Neuronal stem cell (in vitro differentiated cells): ENCODE data around the gene ABCD1.

Source experiments
- DNase-seq: peaks from one replicate; pipeline ENCODE4 v3.0.0-alpha.2; 2013; ENCODE audit warnings: low spot score
- H2AFZ ChIP-seq: one replicate; pipeline ENCODE4 v1.6.1; 2013; ENCODE audit warnings: mild to moderate bottlenecking, low read length, inconsistent platforms
- H2AK5ac ChIP-seq: 2 replicates; pipeline ENCODE4 v1.6.1; 2013; ENCODE audit warnings: low read depth, mild to moderate bottlenecking, inconsistent platforms, low read length, moderate library complexity, mixed read lengths
- H2BK120ac ChIP-seq: 2 replicates; pipeline ENCODE4 v1.6.1; 2013; ENCODE audit warnings: low read depth, mild to moderate bottlenecking, inconsistent platforms, low read length, moderate library complexity, mixed read lengths
- H2BK12ac ChIP-seq: one replicate; pipeline ENCODE4 v1.6.1; 2013; ENCODE audit warnings: low read length, inconsistent platforms
- H2BK15ac ChIP-seq: 2 replicates; pipeline ENCODE4 v1.6.1; 2013; ENCODE audit warnings: mild to moderate bottlenecking, low read length, inconsistent platforms, mixed read lengths
- H2BK5ac ChIP-seq: one replicate; pipeline ENCODE4 v1.6.1; 2013; ENCODE audit warnings: inconsistent platforms, mild to moderate bottlenecking, low read length, moderate library complexity
- H3K14ac ChIP-seq: one replicate; pipeline ENCODE4 v1.6.1; 2013; ENCODE audit warnings: low read length, inconsistent platforms
- H3K18ac ChIP-seq: 2 replicates; pipeline ENCODE4 v1.6.1; 2013; ENCODE audit warnings: low read length, inconsistent platforms
- H3K23ac ChIP-seq: 2 replicates; pipeline ENCODE4 v1.6.1; 2013; ENCODE audit warnings: low read depth, mild to moderate bottlenecking, mixed read lengths, low read length, inconsistent platforms; ENCODE audit not compliant: poor library complexity
- H3K27ac ChIP-seq: replicated peaks from 3 replicates; pipeline ENCODE4 v1.5.1; 2013; ENCODE audit warnings: low read length, inconsistent platforms
- H3K27me3 ChIP-seq, 3 experiments: 2 replicates each; pipeline ENCODE4 v1.6.1; 2013; ENCODE audit warnings: low read length in 3 of 3, mild to moderate bottlenecking in 2 of 3, inconsistent platforms in 1 of 3, low read depth in 1 of 3, mixed read lengths in 1 of 3, moderate library complexity in 1 of 3; ENCODE audit not compliant: control insufficient read depth in 3 of 3, insufficient read depth in 3 of 3
- H3K36me3 ChIP-seq, 2 donors: replicated peaks in 1 of 2; 2 replicates each; pipeline ENCODE4 v1.6.1; 2013; ENCODE audit warnings: low read length in 2 of 2; ENCODE audit not compliant: control insufficient read depth in 2 of 2, insufficient read depth in 2 of 2
- H3K4ac ChIP-seq: 2 replicates; pipeline ENCODE4 v1.6.1; 2013; ENCODE audit warnings: inconsistent platforms, mild to moderate bottlenecking, low read length, moderate library complexity
- H3K4me1 ChIP-seq, 2 donors: 1 replicate in 1 of 2; 2 replicates in 1 of 2; pipeline ENCODE4 v1.6.1; 2013; ENCODE audit warnings: low read length in 2 of 2, low read depth in 1 of 2; ENCODE audit not compliant: control insufficient read depth in 2 of 2, insufficient read depth in 1 of 2
- H3K4me2 ChIP-seq: one replicate; pipeline ENCODE4 v1.6.1; 2013; ENCODE audit warnings: mild to moderate bottlenecking, low read length, inconsistent platforms; ENCODE audit not compliant: insufficient read depth, poor library complexity, severe bottlenecking
- H3K4me3 ChIP-seq, 2 donors: 2 replicates each; pipeline ENCODE4 v1.5.1; 2013; ENCODE audit warnings: low read length in 2 of 2, mild to moderate bottlenecking in 2 of 2, inconsistent platforms in 1 of 2, moderate library complexity in 1 of 2
- H3K79me1 ChIP-seq: one replicate; pipeline ENCODE4 v1.6.1; 2013; ENCODE audit warnings: low read depth, mild to moderate bottlenecking, inconsistent platforms, low read length, moderate library complexity
- H3K9ac ChIP-seq: one replicate; pipeline ENCODE4 v1.6.1; 2013; ENCODE audit warnings: mild to moderate bottlenecking, low read depth, low read length, inconsistent platforms; ENCODE audit not compliant: poor library complexity
- H3K9me3 ChIP-seq, 2 donors: replicated peaks in 1 of 2; 2 replicates each; pipeline versions ENCODE3 to v1.6.1; 2013; ENCODE audit warnings: low read length in 2 of 2, mild to moderate bottlenecking in 2 of 2, inconsistent platforms in 1 of 2, low read depth in 1 of 2, mixed read lengths in 1 of 2, moderate library complexity in 1 of 2; ENCODE audit not compliant: control insufficient read depth in 2 of 2, insufficient read depth in 1 of 2
- H4K8ac ChIP-seq: one replicate; pipeline ENCODE4 v1.6.1; 2013; ENCODE audit warnings: low read depth, mild to moderate bottlenecking, inconsistent platforms, low read length, moderate library complexity
- H4K91ac ChIP-seq: one replicate; pipeline ENCODE4 v1.6.1; 2013; ENCODE audit warnings: low read length, low read depth, mild to moderate bottlenecking, inconsistent platforms; ENCODE audit not compliant: poor library complexity
- WGBS, 2 donors: extraction: QIAGEN DNeasy Blood & Tissue Kit; methylation state at CpG; one replicate each; pipeline ENCODE4 v1.1.7; 2013; ENCODE audit warnings: missing lambda C conversion rate in 2 of 2, mixed read lengths in 1 of 2; ENCODE audit not compliant: insufficient read length in 2 of 2, insufficient replicate concordance in 1 of 2; ENCODE audit errors: extremely low coverage in 2 of 2; 5-methylcytosine and 5-hydroxymethylcytosine counted together

ABCD1 gene

GRCh38 chrX:153770601-153771414 lies 46.2 kb downstream of the ABCD1 start:
- Histone ChIP-seq H4K8ac (no peak overlapping the region), H3K36me3 (no peaks in the 10 kb centered on the region), H3K9ac (no peak overlapping the region), H2BK120ac (no peak overlapping the region), H3K4ac (no peak overlapping the region), H2AK5ac (no peak overlapping the region), H4K91ac (no peak overlapping the region), H3K4me1 (peaks cover 5 to 7% of the 10 kb centered on the region in 2 donors), H3K79me1 (no peaks in the 10 kb centered on the region), H2BK15ac (no peak overlapping the region), H2AFZ (no peak overlapping the region), H3K18ac (no peak overlapping the region), H2BK5ac (no peak overlapping the region), H3K27me3 (no peaks in the 10 kb centered on the region), H3K27ac (no peak overlapping the region), H3K4me2 (no peak overlapping the region), H2BK12ac (no peak overlapping the region), H3K23ac (no peak overlapping the region), H3K4me3 (no peak overlapping the region), H3K14ac (no peak overlapping the region), H3K9me3 (no peaks in the 10 kb centered on the region)
- WGBS, 2 donors, result no CpG with 5 or more reads among the region's 18 CpGs
- DNase-seq, result no peak

DNA sequence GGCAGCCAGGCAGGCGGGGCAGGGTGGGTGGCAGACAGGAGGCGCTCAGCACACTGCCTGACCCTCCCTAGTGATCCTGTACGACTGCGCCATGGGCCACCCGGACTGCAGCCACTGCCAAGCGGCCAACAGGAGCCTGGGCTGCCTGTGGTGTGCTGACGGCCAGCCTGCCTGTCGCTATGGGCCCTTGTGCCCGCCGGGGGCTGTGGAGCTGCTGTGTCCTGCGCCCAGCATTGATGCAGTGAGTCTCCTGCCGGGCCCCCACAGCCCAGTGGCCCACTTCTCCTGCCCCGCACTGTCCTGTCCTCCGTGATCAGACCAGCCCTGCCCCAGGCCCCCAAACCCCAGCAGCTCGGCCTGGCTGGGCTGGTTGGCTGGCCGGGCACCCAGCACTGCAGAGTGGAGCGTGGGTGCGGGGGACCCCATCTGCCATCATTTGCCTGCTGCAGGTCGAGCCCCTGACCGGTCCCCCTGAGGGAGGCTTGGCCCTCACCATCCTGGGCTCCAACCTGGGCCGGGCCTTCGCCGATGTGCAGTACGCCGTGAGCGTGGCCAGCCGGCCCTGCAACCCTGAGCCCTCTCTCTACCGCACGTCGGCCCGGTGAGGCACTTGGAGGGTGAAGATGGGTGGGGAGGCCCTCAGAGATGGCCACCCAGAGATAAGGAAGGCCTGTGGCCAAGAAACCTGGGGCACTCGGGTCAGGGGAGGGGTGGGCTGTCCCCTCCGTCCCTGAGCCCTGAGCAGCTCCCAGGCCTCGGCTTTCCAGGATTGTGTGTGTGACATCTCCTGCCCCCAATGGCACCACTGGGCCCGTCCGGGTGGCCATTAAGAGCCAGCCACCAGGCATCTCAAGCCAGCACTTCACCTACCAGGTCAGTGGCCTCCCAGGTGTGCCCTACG lies 47.0 kb downstream of the ABCD1 start:
- no CpG with 5 or more reads among the region's 37 CpGs for WGBS, 2 donors
- no peak overlapping the region for H4K8ac ChIP-seq
- H4K91ac ChIP-seq, result no peak overlapping the region
- H3K36me3 ChIP-seq, result no peaks in the 10 kb centered on the region
- H2BK15ac ChIP-seq, result no peak overlapping the region
- no peak overlapping the region for H3K4me2 ChIP-seq
- H2BK120ac ChIP-seq, result no peak overlapping the region
- no peak overlapping the region for H3K27ac ChIP-seq
- H2BK5ac ChIP-seq, result no peak overlapping the region
- no peak overlapping the region for H3K4me3 ChIP-seq
- peak overlapping the region; percentile 4 for H3K9ac ChIP-seq
- no peak overlapping the region for H3K23ac ChIP-seq
- no peak overlapping the region for H3K14ac ChIP-seq
- no peak overlapping the region for H2AK5ac ChIP-seq
- no peaks in the 10 kb centered on the region for H3K27me3 ChIP-seq
- no peak overlapping the region for H3K4ac ChIP-seq
- H3K79me1 ChIP-seq, result no peaks in the 10 kb centered on the region
- no peak for DNase-seq
- H2AFZ ChIP-seq, result no peak overlapping the region
- peaks cover 0 to 1% of the 10 kb centered on the region in 2 donors for H3K4me1 ChIP-seq
- peak overlapping the region; percentile 28 for H3K18ac ChIP-seq
- no peak overlapping the region for H2BK12ac ChIP-seq
- no peaks in the 10 kb centered on the region for H3K9me3 ChIP-seq

- Histone ChIP-seq H3K4ac (no peak overlapping the region), H2AK5ac (no peak overlapping the region), H3K4me3 (no peak overlapping the region), H4K91ac (no peak overlapping the region), H4K8ac (no peak overlapping the region), H3K36me3 (no peaks in the 10 kb centered on the region), H2BK15ac (no peak overlapping the region), H3K23ac (no peak overlapping the region), H2BK12ac (no peak overlapping the region), H3K79me1 (no peaks in the 10 kb centered on the region), H3K27ac (no peak overlapping the region), H3K4me1 (no peaks in the 10 kb centered on the region), H3K9me3 (no peaks in the 10 kb centered on the region), H3K27me3 (no peaks in the 10 kb centered on the region), H3K18ac (no peak overlapping the region), H2AFZ (no peak overlapping the region), H3K14ac (no peak overlapping the region), H3K4me2 (no peak overlapping the region), H2BK5ac (no peak overlapping the region), H3K9ac (peak overlapping the region; percentile 4), H2BK120ac (no peak overlapping the region)
- no CpG with 5 or more reads among the region's 21 CpGs for WGBS, 2 donors
- DNase-seq, result no peak
Observed at GRCh38 chrX:153772316-153773217, 47.9 kb downstream of the ABCD1 start.
